Activated T-cell treated with anti-CD3 and anti-CD28 coated beads for 24 hours (primary cell): ENCODE results near the gene PPP1R3C.

Experiments
- DNase-seq: peaks from one replicate; pipeline ENCODE4 v3.0.0-alpha.2; 2020; ENCODE audit warnings: low read depth

PPP1R3C gene

GRCh38 chr10:91629715-91630549 lies 2.9 kb downstream of the PPP1R3C start:
- no peak for DNase-seq

- DNase-seq = no peak
Observed at GRCh38 chr10:91628383-91628782, 4.5 kb downstream of the PPP1R3C start.

DNA sequence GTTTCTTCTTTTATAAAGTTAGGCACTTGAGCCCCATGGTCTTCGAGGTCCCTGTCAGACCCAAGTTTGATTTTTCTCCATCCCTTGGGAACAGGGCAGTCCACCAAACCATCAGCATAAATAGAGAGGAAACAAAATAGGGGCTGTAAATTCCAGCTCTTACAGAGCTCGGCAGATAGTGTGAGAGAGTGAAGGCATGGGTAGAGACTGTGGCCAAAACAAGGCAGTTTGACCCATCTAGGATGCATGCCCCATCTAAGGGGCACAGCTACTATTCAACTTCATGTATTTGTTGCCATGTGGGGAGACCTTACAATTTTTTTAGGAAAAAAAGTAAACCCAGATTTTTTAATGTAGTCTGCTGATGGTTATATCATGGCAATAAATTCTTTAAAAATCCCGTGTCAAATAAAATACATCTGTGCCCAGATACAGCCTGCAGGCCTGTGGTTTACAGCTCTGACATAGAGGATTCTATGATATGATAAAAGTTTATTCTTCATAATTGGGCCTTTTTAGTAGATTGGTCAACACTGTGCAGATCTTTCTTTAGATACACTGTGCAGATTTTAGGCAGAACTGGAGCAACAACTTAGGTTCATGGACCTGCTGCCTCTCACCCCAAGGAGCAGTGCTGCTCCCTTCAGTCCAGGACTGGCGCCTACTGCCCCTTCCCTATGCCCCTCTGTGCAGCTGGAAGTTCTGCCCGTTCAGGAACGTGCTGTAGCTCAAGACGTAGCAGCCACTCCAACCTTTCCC lies 5.3 kb downstream of the PPP1R3C start:
- DNase-seq = no peak

- no peak for DNase-seq
Observed at GRCh38 chr10:91626936-91627335, 5.9 kb downstream of the PPP1R3C start.

- no peak for DNase-seq
Observed at GRCh38 chr10:91624633-91625032, 8.2 kb downstream of the PPP1R3C start.

GRCh38 chr10:91622601-91623000 lies 10.3 kb downstream of the PPP1R3C start:
- DNase-seq = no peak

- no peak for DNase-seq
Observed at GRCh38 chr10:91621483-91622113, 11.3 kb downstream of the PPP1R3C start.

GRCh38 chr10:91617072-91617609 lies 15.7 kb downstream of the PPP1R3C start:
- no peak for DNase-seq

GRCh38 chr10:91616137-91616536 lies 16.7 kb downstream of the PPP1R3C start:
- DNase-seq = no peak

DNA sequence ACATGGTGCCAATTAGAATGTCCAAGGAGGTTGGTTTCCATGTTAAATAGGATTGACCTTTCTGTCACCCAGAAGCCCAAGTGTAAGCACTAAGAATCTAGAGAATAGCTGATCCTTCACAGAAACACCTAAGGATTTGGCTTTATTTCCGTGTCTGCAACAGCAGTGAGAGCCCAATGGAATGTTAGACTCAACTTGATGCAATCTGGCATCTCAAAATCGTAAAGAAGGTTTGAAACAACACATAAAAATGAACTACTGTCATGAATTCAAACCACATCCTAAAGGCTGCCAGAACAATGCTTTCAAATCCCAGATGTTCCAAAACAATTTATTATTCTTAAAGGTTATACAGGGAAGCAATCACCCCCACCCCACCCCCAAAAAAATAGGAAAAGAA lies 18.6 kb downstream of the PPP1R3C start:
- no peak for DNase-seq

GRCh38 chr10:91613411-91614187 lies 19.3 kb downstream of the PPP1R3C start:
- DNase-seq = no peak

- no peak for DNase-seq
Observed at GRCh38 chr10:91610919-91611318, 22.0 kb downstream of the PPP1R3C start.

DNA sequence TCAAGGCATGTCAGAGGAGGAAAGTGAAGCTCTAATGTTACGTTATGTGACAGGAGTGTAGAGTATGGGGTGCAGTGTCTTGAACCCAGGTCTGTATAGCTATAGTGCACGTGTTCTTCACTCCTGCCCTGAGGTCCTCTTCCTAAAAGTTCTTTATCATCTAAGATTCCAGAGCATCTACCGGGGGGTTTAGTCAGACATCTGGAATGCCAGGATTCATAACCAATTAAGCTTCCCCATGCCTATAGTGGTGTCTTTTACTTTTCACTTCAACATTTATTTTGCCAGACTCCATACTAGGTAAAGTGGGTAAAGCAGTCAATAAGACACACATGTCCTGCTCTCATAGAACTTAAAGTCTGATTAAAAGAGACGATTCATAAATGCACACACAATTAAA lies 22.4 kb downstream of the PPP1R3C start:
- no peak for DNase-seq

DNA sequence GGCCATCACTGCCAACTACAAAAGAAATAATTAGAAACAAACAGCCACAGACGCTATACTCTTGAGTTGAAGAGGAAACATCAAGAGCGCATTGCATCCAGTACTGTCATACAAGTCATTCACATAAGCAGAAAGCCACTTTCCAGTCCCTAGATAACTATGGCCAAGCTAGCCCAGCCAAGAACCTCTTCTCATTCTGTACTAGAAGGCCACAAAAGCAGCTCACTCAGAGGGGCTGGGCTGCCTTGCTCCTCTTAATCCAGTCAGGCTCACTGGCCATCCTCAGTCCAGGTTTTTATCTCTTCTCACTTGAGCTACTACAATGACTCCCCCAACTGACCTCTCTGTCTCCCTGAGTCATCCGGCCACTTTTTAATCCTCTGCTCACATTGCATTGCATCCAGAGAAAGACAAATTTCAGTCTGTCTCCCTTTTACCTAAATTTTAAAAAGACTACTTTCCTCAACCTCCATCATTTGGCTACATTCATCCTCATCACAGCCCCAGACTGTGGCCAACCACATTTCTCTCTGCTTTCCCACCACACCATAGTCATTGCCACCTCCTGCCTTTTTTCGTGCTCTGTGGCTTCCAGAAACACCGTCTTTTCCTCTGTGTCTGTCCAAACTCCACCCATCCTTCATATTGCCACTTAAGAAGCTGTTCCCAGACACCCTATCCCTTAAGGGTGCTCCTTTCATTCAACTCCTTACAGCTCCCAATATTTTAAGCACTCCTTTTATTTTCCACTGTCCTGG lies 25.0 kb downstream of the PPP1R3C start:
- no peak for DNase-seq

GRCh38 chr10:91605968-91606367 lies 26.9 kb downstream of the PPP1R3C start:
- no peak for DNase-seq

GRCh38 chr10:91604553-91605534 lies 28.0 kb downstream of the PPP1R3C start:
- DNase-seq = no peak

DNA sequence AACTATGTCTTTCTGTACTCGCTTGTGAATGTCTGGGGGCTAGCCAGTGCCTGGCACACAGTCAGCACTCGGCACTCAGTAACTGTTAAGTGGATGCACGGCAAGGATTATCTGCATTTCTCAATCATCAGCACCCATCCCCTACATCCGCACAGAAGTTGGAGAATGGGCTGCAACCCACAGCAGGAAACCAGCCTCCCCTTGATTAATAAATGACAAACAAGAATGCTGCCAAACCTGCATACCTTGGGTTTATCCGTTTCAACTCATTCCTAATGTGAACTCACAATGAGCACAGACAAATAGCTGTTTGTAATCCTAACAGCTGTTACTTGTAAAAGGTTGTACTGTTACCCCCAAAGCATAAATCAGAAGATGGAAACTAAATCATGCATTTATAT lies 28.9 kb downstream of the PPP1R3C start:
- no peak for DNase-seq

DNA sequence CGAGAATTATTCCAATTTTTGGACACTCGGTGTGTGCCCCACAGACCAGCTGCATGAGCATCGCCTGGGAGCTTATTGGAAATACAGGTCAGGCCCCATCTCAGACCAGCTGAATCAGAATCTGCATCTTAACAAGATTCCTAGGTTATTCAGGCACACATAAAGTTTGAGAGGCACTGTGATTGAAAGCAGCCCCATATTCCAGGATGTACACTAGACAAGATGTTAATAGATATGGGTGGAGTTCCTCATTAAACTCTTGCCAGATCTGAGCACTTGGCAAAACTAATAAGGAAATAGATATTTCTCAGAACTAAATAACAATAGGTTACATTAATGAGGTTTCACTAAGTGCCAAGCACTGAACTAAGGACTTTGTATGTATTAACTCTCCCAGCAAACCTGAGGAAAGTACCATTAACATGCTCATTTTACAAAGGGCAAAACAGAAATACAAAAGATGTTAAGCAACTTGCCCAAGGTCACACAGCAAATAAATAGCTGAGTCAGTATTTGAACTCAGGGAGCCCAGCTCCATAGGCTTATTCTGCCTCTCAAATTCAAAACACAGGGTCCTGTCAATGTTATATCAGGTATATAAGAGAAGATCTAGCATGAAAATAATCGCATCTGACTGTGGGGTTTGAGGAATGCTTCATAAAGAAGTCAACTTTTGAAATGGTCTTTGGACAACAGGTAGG lies 29.9 kb downstream of the PPP1R3C start:
- DNase-seq = no peak

GRCh38 chr10:91602449-91602848 lies 30.4 kb downstream of the PPP1R3C start:
- DNase-seq = no peak
